ENCODE data around the gene TARS2. TPM values are rescaled to one million over a fixed set of nuclear protein-coding genes. Genes with fewer than 3 reads are reported as not detected.

Gene TARS2
- total and polyA plus RNA-seq, 10 of the 15 experiments (the other 5 are each of a cell fraction or from before 2014, with no cell fraction given) = 11.0 to 51.8 (median 45.2) TPM

GRCh38 chr1:150514913-150515327 is 27.7 kb downstream of the TARS2 start:
- DNase-seq (ENCODE audit: low read depth, low spot score) = no peak
- Histone ChIP-seq H3K36me3 (ENCODE audit: control insufficient read depth in 2 of 2, insufficient read depth in 2 of 2, low read length in 1 of 2) (no peaks in the 10 kb centered on the region; a peak in 1 of 4 replicates), H3K9me3 (replicated peaks; ENCODE audit: control insufficient read depth, insufficient read depth, low read length) (no peaks in the 10 kb centered on the region), H3K27ac (ENCODE audit: control insufficient read depth, insufficient read depth) (peak overlapping the region; percentile 50; the same call in 1 of the 2 replicates), H4K20me1 (ENCODE audit: control insufficient read depth, insufficient read depth) (no peaks in the 10 kb centered on the region), H3K4me1 (ENCODE audit: control insufficient read depth, insufficient read depth, low read length) (peaks cover 19% of the 10 kb centered on the region), H2AFZ (ENCODE audit: control insufficient read depth, low read depth, low read length) (peak overlapping the region; percentile 95), H3K9ac (ENCODE audit: control insufficient read depth, insufficient read depth, low read length) (peak overlapping the region; percentile 67), H3K4me2 (ENCODE audit: control insufficient read depth, insufficient read depth) (peak overlapping the region; percentile 98), H3K27me3 (replicated peaks in 1 of 2; ENCODE audit: control insufficient read depth in 2 of 2, insufficient read depth in 2 of 2, low read length in 1 of 2) (no peaks in the 10 kb centered on the region), H3K4me3 (peak overlapping the region; percentile 74; the same call in 1 of the 2 replicates), H3K79me2 (ENCODE audit: control insufficient read depth, insufficient read depth, low read length) (no peaks in the 10 kb centered on the region)
- in situ Hi-C loops (cut with MboI) (no loop called here), intact Hi-C loops (cut with micrococcal nuclease; ENCODE audit: unreplicated experiment) (loop anchor here (5.0 kb wide), 2 partner anchors 53 to 258 kb away; partner anchors contain the start of gene CA14)
- RAD21 ChIA-PET (ENCODE audit: unreplicated experiment) = interaction anchor here (1.0 to 1.8 kb wide), 6 partner anchors 15 to 64 kb away, joined by 3 to 8 read pairs (median 4); partner anchors contain the start of genes MCL1 and TARS2
- POLR2A ChIA-PET = interaction anchor here (1.3 to 1.6 kb wide), 4 partner anchors 23 to 183 kb away, joined by 3 to 4 read pairs (median 3); partner anchors contain the start of gene GOLPH3L
- SMC1A ChIA-PET (ENCODE audit: uncharacterized antibody, unreplicated experiment) = interaction anchor here (1.0 to 4.1 kb wide), 5 partner anchors 11 to 115 kb away, joined by 3 to 26 read pairs (median 3); partner anchors contain the start of genes ENSA and TARS2
- no peak for ATAC-seq
- CTCF ChIA-PET = interaction anchor here (1.5 to 2.6 kb wide), 6 partner anchors 9 to 52 kb away, joined by 4 to 11 read pairs (median 8); no protein-coding TSS in a partner anchor
- no peak for FAIRE-seq
- BruUV-seq (replicated peaks) = no TSS peak
- TF ChIP-seq MAX (IDR thresholded peaks at IDR 0.05; ENCODE audit: low read depth, low read length) = no peak
- TF ChIP-seq ZNF384 (IDR thresholded peaks at IDR 0.05; ENCODE audit: borderline replicate concordance, low read depth, low read length) = no peak
- no peak for TF ChIP-seq GATAD2B (conservative IDR thresholded peaks at IDR 0.05; ENCODE audit: low read depth)
- TF ChIP-seq ZSCAN29 (IDR thresholded peaks at IDR 0.05) = no peak
- no peak for TF ChIP-seq ZNF24 (IDR thresholded peaks at IDR 0.05)
- no peak for TF ChIP-seq NFIC (IDR thresholded peaks at IDR 0.05; ENCODE audit: low read depth, low read length)
- TF ChIP-seq HCFC1 (IDR thresholded peaks at IDR 0.05; ENCODE audit: low read length) = no peak
- no peak for TF ChIP-seq KLF5 (IDR thresholded peaks at IDR 0.05; ENCODE audit: partially characterized antibody)
- no peak for TF ChIP-seq EZH2 (IDR thresholded peaks at IDR 0.05; ENCODE audit: borderline replicate concordance, control insufficient read depth, low read depth, low read length)
- TF ChIP-seq SRF (IDR thresholded peaks at IDR 0.05; ENCODE audit: low read depth in 2 of 2, low read length in 2 of 2) = no peak
- TF ChIP-seq, protein P1, sequence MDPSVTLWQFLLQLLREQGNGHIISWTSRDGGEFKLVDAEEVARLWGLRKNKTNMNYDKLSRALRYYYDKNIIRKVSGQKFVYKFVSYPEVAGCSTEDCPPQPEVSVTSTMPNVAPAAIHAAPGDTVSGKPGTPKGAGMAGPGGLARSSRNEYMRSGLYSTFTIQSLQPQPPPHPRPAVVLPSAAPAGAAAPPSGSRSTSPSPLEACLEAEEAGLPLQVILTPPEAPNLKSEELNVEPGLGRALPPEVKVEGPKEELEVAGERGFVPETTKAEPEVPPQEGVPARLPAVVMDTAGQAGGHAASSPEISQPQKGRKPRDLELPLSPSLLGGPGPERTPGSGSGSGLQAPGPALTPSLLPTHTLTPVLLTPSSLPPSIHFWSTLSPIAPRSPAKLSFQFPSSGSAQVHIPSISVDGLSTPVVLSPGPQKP (IDR thresholded peaks at IDR 0.05; ENCODE audit: low read depth, low read length) = no peak
- no peak for TF ChIP-seq MYC (IDR thresholded peaks at IDR 0.05; ENCODE audit: insufficient read depth, insufficient read length, insufficient replicate concordance, low read length, severe bottlenecking)
- no peak for TF ChIP-seq FOXM1 (IDR thresholded peaks at IDR 0.05; ENCODE audit: low read depth, low read length)
- TF ChIP-seq, protein P2, sequence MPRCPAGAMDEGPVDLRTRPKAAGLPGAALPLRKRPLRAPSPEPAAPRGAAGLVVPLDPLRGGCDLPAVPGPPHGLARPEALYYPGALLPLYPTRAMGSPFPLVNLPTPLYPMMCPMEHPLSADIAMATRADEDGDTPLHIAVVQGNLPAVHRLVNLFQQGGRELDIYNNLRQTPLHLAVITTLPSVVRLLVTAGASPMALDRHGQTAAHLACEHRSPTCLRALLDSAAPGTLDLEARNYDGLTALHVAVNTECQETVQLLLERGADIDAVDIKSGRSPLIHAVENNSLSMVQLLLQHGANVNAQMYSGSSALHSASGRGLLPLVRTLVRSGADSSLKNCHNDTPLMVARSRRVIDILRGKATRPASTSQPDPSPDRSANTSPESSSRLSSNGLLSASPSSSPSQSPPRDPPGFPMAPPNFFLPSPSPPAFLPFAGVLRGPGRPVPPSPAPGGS (IDR thresholded peaks at IDR 0.05; ENCODE audit: borderline replicate concordance, insufficient read depth, low read depth, low read length, poor library complexity, severe bottlenecking) = no peak
- TF ChIP-seq EGR1 (IDR thresholded peaks at IDR 0.05; ENCODE audit: borderline replicate concordance in 1 of 2, low read depth in 2 of 2, low read length in 2 of 2) = no peak
- 29% methylated on average over 17 of the region's 21 CpGs for WGBS (ENCODE audit: insufficient coverage, insufficient replicate concordance, low lambda C conversion rate, missing lambda C conversion rate)

Data from GM12878 (cell line).